ENCODE measurements around the gene RNH1.

DNA sequence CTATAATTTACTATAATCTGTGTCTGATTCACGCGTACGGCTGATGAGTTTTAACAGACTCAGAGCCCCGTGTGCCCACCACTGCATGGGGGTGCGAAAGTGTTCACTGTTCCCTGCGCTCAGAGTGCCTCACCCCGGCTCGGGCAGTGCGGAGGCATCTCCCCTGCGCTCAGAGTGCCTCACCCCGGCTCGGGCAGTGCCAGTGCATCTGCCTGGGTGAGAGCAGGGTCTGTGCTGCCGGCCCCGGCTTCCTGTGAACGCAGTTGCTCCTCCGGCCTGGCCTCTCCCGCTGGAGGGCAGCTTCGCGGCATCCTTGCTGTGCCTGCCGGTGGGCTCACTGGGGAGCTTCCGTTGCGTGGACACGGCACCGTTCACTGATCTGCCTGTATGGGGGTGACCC lies 42.7 kb downstream of the RNH1 start:
- TF ChIP-seq GTF2F1 (IDR thresholded peaks at IDR 0.05; ENCODE audit: borderline replicate concordance, low read depth, low read length) (no peak), EZH2 (IDR thresholded peaks at IDR 0.05; ENCODE audit: low read depth, low read length, severe bottlenecking) (no peak), TAF7 (optimal IDR thresholded peaks at IDR 0.05; ENCODE audit: borderline replicate concordance, low read depth, low read length) (no peak)
- TF ChIP-seq, protein P1, sequence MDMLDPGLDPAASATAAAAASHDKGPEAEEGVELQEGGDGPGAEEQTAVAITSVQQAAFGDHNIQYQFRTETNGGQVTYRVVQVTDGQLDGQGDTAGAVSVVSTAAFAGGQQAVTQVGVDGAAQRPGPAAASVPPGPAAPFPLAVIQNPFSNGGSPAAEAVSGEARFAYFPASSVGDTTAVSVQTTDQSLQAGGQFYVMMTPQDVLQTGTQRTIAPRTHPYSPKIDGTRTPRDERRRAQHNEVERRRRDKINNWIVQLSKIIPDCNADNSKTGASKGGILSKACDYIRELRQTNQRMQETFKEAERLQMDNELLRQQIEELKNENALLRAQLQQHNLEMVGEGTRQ (IDR thresholded peaks at IDR 0.05; ENCODE audit: low read length) = no peak

Measured in H1 (cell line).